K562 (cell line): ENCODE data around the gene ARHGAP28.

Experiments used
- ARNT ChIP-seq, 2 experiments: fragments of 450-650 bp; IDR thresholded peaks; 2 replicates each; pipeline ENCODE4 v1.6.1; 2016; ENCODE audit warnings: mild to moderate bottlenecking in 1 of 2
- CTCF ChIP-seq, 3 experiments: IDR thresholded peaks in 2 of 3; conservative IDR thresholded peaks in 1 of 3; 2 replicates each; pipeline ENCODE4 v1.5.1; 2011 to 2012; ENCODE audit warnings: low read length in 3 of 3, mild to moderate bottlenecking in 3 of 3, control low read depth in 2 of 3, improper control_type of control experiment in 1 of 3, inconsistent platforms in 1 of 3, low read depth in 1 of 3, mixed read lengths in 1 of 3, moderate library complexity in 1 of 3; ENCODE audit not compliant: insufficient read depth in 2 of 3
- GABPA ChIP-seq: fragments of 200-800 bp; sonication (Bioruptor generic); conservative IDR thresholded peaks from 2 replicates; pipeline ENCODE4 v1.6.1; 2016; ENCODE audit warnings: low read depth, missing genetic modification characterization, missing compliant biosample characterization
- HDAC6 ChIP-seq: IDR thresholded peaks from 2 replicates; pipeline ENCODE4 v1.6.1; 2012; ENCODE audit warnings: low read depth, mild to moderate bottlenecking, control low read depth, inconsistent platforms, low read length, moderate library complexity
- SRF ChIP-seq, 2 experiments: fragments of 250-450, 450-650 bp in 1 of 2; sonication (Bioruptor Pico) in 1 of 2; sonication (generic) in 1 of 2; formaldehyde crosslinking; IDR thresholded peaks; 2 replicates each; pipeline versions ENCODE4 v1.5.0 to v1.5.1; 2020 to 2022; ENCODE audit warnings: mild to moderate bottlenecking in 1 of 2, missing genetic modification reagents in 1 of 2

- TF ChIP-seq HDAC6 (no peak), SRF (CRISPR knock-in tag; IDR thresholded peaks at IDR 0.05) (no peak), ARNT (IDR thresholded peaks at IDR 0.05) (no peak), GABPA (tag) (no peak), CTCF (IDR thresholded peaks at IDR 0.05 in 2 of 3, conservative IDR thresholded peaks at IDR 0.05 in 1 of 3; ENCODE audit: insufficient read depth in 2 of 3, low read depth in 1 of 3, low read length in 3 of 3) (no peak)
Observed at GRCh38 chr18:6917072-6917471, 187.6 kb downstream of the ARHGAP28 start.
